Measurements from ENCODE around the gene EFNB2. TPM values are rescaled to one million over a fixed set of nuclear protein-coding genes. Genes with fewer than 3 reads are reported as not detected.
A peak's percentile ranks its signal among the peaks of the same experiment; 100 is the strongest.

EFNB2 gene
- total RNA-seq, 4 donors from 2014 or later = 12.1 to 41.3 (median 26.4) TPM

GRCh38 chr13:106527445-106527801 lies 8.0 kb downstream of the EFNB2 start:
- 83 to 86% methylated on average over 1 of the region's 1 CpG for WGBS, 2 donors
- intact Hi-C loops (cut with DNase I; ENCODE audit: low total_unique reads) = no loop called here
- TF ChIP-seq POLR2A (IDR thresholded peaks at IDR 0.05) = no peak
- no peak for TF ChIP-seq CTCF (IDR thresholded peaks at IDR 0.05)

GRCh38 chr13:106526738-106527444 lies 8.6 kb downstream of the EFNB2 start:
- 81 to 84% methylated on average over 8 of the region's 8 CpGs for WGBS, 2 donors
- no peak for TF ChIP-seq CTCF (IDR thresholded peaks at IDR 0.05)
- intact Hi-C loops (cut with DNase I; ENCODE audit: low total_unique reads) = no loop called here
- DNase-seq (ENCODE audit: low spot score in 2 of 2) = no peak
- no peak overlapping the region for H3K4me3 ChIP-seq (ENCODE audit: low read depth, poor library complexity, severe bottlenecking)

More at GRCh38 chr13:106527445-106527801, 8.0 kb downstream of the EFNB2 start:
- H3K4me3 ChIP-seq (ENCODE audit: low read depth, poor library complexity, severe bottlenecking) = no peak overlapping the region
- no peak for DNase-seq (ENCODE audit: low spot score in 2 of 2)

GRCh38 chr13:106525865-106526264 lies 9.6 kb downstream of the EFNB2 start:
- no peak overlapping the region for H3K4me3 ChIP-seq (ENCODE audit: low read depth, poor library complexity, severe bottlenecking)
- intact Hi-C loops (cut with DNase I; ENCODE audit: low total_unique reads) = loop anchor here (1.0 kb wide), 1 partner anchor 38 kb away; no protein-coding TSS in a partner anchor
- WGBS, 2 donors = 58 to 66% methylated on average over 3 of the region's 3 CpGs
- no peak for DNase-seq (ENCODE audit: low spot score in 2 of 2)
- TF ChIP-seq POLR2A (IDR thresholded peaks at IDR 0.05) (no peak), CTCF (IDR thresholded peaks at IDR 0.05) (no peak)

- H3K4me3 ChIP-seq (ENCODE audit: low read depth, poor library complexity, severe bottlenecking) = no peak overlapping the region
- WGBS, 2 donors = 55 to 59% methylated on average over 2 of the region's 2 CpGs
- intact Hi-C loops (cut with DNase I; ENCODE audit: low total_unique reads) = no loop called here
- DNase-seq (ENCODE audit: low spot score in 2 of 2) = no peak
- TF ChIP-seq POLR2A (IDR thresholded peaks at IDR 0.05) (no peak), CTCF (IDR thresholded peaks at IDR 0.05) (no peak)
These were observed 11.4 kb downstream of the EFNB2 start for GRCh38 chr13:106524108-106524507.

GRCh38 chr13:106523576-106523975 lies 11.9 kb downstream of the EFNB2 start:
- peak in 1 of 2 donors; percentile 55 for DNase-seq (ENCODE audit: low spot score in 2 of 2)
- 31 to 36% methylated on average over 3 of the region's 3 CpGs for WGBS, 2 donors
- intact Hi-C loops (cut with DNase I; ENCODE audit: low total_unique reads) = no loop called here
- no peak for TF ChIP-seq CTCF (IDR thresholded peaks at IDR 0.05)
- TF ChIP-seq POLR2A (IDR thresholded peaks at IDR 0.05) = no peak
- no peak overlapping the region for H3K4me3 ChIP-seq (ENCODE audit: low read depth, poor library complexity, severe bottlenecking)
